Upper lobe of left lung (tissue), 6 donors: ENCODE results near the gene C12orf57. TPM values are rescaled to one million over a fixed set of nuclear protein-coding genes. Genes with fewer than 3 reads are reported as not detected.

Source experiments
- ATAC-seq, 2 donors: fragments of 200-7000 bp; cut with Tn5 transposase; one replicate each; pipeline ENCODE4 v1.9.1; 2022; ENCODE audit warnings: mild to moderate bottlenecking in 2 of 2, moderate library complexity in 2 of 2; ENCODE audit not compliant: low FRiP score in 2 of 2
- DNase-seq, 2 donors: peaks; one replicate each; pipeline ENCODE4 v3.0.0-alpha.2; 2019 to 2020
- H3K27ac ChIP-seq, 4 donors: fragments of 200-600 bp; sonication (generic); one replicate each; pipeline ENCODE4 v1.5.1; 2016 to 2019
- H3K27me3 ChIP-seq, 4 donors: fragments of 200-600 bp; sonication (generic); one replicate each; pipeline ENCODE4 v1.5.1; 2017 to 2019
- H3K36me3 ChIP-seq, 4 donors: fragments of 200-600 bp; sonication (generic); one replicate each; pipeline ENCODE4 v1.5.1; 2016 to 2019
- H3K4me1 ChIP-seq, 4 donors: fragments of 200-600 bp; sonication (generic); one replicate each; pipeline ENCODE4 v1.5.1; 2018 to 2019
- H3K4me3 ChIP-seq, 4 donors: fragments of 200-600 bp; sonication (generic); one replicate each; pipeline ENCODE4 v1.5.1; 2017 to 2019; ENCODE audit warnings: mild to moderate bottlenecking in 2 of 4, moderate library complexity in 1 of 4
- H3K9me3 ChIP-seq, 4 donors: fragments of 200-600 bp; sonication (generic); one replicate each; pipeline ENCODE4 v1.5.1; 2018 to 2019
- CTCF ChIP-seq, 6 experiments: fragments of 450-650 bp in 4 of 6; fragments of 200-600 bp in 2 of 6; sonication (generic) in 2 of 6; IDR thresholded peaks; one replicate each; pipeline ENCODE4 v1.5.1; 2016 to 2019; ENCODE audit warnings: antibody characterized with exemption in 6 of 6
- EP300 ChIP-seq, 4 donors: sonication (generic); formaldehyde crosslinking; IDR thresholded peaks; one replicate each; pipeline ENCODE4 v1.5.1; 2017; ENCODE audit warnings: antibody characterized with exemption in 4 of 4, control low read depth in 2 of 4
- POLR2A ChIP-seq, 4 donors: fragments of 450-650 bp; IDR thresholded peaks; one replicate each; pipeline ENCODE4 v1.5.1; 2016 to 2017; ENCODE audit warnings: antibody characterized with exemption in 4 of 4, mild to moderate bottlenecking in 2 of 4
- POLR2AphosphoS5 ChIP-seq, 2 donors: sonication (generic); formaldehyde crosslinking; IDR thresholded peaks; one replicate each; pipeline ENCODE4 v1.5.1; 2017; ENCODE audit warnings: antibody characterized with exemption in 2 of 2
- WGBS, 2 donors: methylation state at CpG; one replicate each; pipeline ENCODE4 v1.1.5; 2017 to 2018; 5-methylcytosine and 5-hydroxymethylcytosine counted together
- total RNA-seq, 6 donors: library from RNA; depleted of rRNA in 4 of 6; stranded (reverse); fragments of >200 nt in 4 of 6; gene quantifications; one replicate each; pipeline versions ENCODE4 v1.1.0 to v1.2.1, GENCODE V29; 2016 to 2021
- donor health status: DM: no; HTN: no; CAD: no; lungs with moderate emphysema.
- donor health status: DM: no; HTN: yes; CAD: no; lungs with severe emphysema.

C12orf57 gene
- total RNA-seq, 6 donors from 2014 or later = 83.8 to 291 (median 179) TPM

DNA sequence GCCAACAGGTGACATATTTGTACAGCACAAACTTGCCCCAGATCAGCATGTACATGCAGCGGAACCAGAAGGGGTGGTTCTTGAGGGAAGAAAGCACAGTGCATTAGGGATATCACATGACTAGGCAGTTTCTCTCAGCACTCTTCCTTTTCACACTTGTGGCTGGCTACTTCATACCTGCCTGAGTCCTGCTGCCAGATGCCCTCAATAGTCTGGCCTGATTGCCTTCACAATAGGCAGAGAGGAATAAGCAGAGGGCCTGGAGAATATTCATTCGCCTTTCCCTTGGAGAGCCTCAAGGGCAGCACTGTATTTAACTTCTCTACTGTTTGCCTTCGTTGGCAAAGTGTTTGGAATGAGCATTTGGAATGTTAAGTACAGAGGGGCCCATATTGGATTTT lies 34.8 kb downstream of the C12orf57 start:
- 57 to 85% methylated on average over 3 of the region's 3 CpGs for WGBS, 2 donors
- Histone ChIP-seq H3K4me1 (peaks cover 0 to 41% (median 28%) of the 10 kb centered on the region in 4 donors), H3K27ac (peak overlapping the region; percentile 58 to 79 (median 67)), H3K36me3 (peaks cover 65 to 97% (median 72%) of the 10 kb centered on the region in 4 donors), H3K9me3 (no peaks in the 10 kb centered on the region), H3K27me3 (no peaks in the 10 kb centered on the region), H3K4me3 (no peak overlapping the region)
- DNase-seq = peak in 1 of 2 donors; percentile 74
- TF ChIP-seq CTCF (IDR thresholded peaks at IDR 0.05) (peak in 1 of 6 experiments; percentile 22), POLR2AphosphoS5 (IDR thresholded peaks at IDR 0.05) (no peak), EP300 (IDR thresholded peaks at IDR 0.05) (peak in 1 of 4 donors; percentile 24), POLR2A (IDR thresholded peaks at IDR 0.05) (peak in 1 of 4 donors; percentile 51)
- peak; percentile 61 to 87 for ATAC-seq

GRCh38 chr12:6979021-6979420 lies 35.2 kb downstream of the C12orf57 start:
- ATAC-seq (peak; percentile 18 to 56), DNase-seq (no peak)
- no peak for TF ChIP-seq POLR2A (IDR thresholded peaks at IDR 0.05)
- no peak for TF ChIP-seq CTCF (IDR thresholded peaks at IDR 0.05)
- TF ChIP-seq EP300 (IDR thresholded peaks at IDR 0.05) = no peak
- TF ChIP-seq POLR2AphosphoS5 (IDR thresholded peaks at IDR 0.05) = no peak
- no peaks in the 10 kb centered on the region for H3K27me3 ChIP-seq
- H3K4me3 ChIP-seq = no peak overlapping the region
- WGBS, 2 donors = 67 to 81% methylated on average over 6 of the region's 6 CpGs
- H3K36me3 ChIP-seq = peaks cover 65 to 93% (median 72%) of the 10 kb centered on the region in 4 donors
- peaks cover 0 to 41% (median 28%) of the 10 kb centered on the region in 4 donors for H3K4me1 ChIP-seq
- no peaks in the 10 kb centered on the region for H3K9me3 ChIP-seq
- H3K27ac ChIP-seq = peak overlapping the region; percentile 58 to 79 (median 66)

DNA sequence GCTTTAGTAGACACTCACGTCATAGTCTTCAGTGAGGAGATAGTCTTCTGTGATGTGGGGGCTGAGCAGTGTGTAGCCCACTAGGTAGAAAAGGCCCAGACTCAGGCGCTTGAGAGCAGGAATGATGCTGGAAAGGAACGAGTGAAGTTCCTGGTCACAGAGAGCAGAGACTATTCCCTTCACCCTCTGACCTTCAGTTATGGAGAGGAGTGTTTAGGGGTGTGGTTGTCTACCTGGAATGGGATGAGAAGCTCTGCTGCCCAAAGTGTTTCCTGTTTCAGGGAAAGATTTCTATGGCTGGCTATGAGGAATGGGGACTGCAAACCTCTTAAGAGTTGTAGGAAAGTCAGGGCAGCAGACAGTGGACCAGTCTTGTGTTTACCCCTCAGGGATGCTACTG lies 35.6 kb downstream of the C12orf57 start:
- ATAC-seq (no peak), DNase-seq (no peak)
- 70 to 83% methylated on average over 3 of the region's 3 CpGs for WGBS, 2 donors
- Histone ChIP-seq H3K36me3 (peaks cover 62 to 93% (median 70%) of the 10 kb centered on the region in 4 donors), H3K27me3 (no peaks in the 10 kb centered on the region), H3K4me3 (no peak overlapping the region), H3K27ac (peak overlapping the region; percentile 58 to 79 (median 66)), H3K9me3 (no peaks in the 10 kb centered on the region), H3K4me1 (peaks cover 0 to 41% (median 28%) of the 10 kb centered on the region in 4 donors)
- TF ChIP-seq POLR2AphosphoS5 (IDR thresholded peaks at IDR 0.05) = no peak

GRCh38 chr12:6980075-6980474 lies 36.3 kb downstream of the C12orf57 start:
- peaks cover 0 to 41% (median 28%) of the 10 kb centered on the region in 4 donors for H3K4me1 ChIP-seq
- TF ChIP-seq POLR2A (IDR thresholded peaks at IDR 0.05) (no peak), CTCF (IDR thresholded peaks at IDR 0.05) (no peak), EP300 (IDR thresholded peaks at IDR 0.05) (no peak), POLR2AphosphoS5 (IDR thresholded peaks at IDR 0.05) (no peak)
- H3K27ac ChIP-seq = peak overlapping the region; percentile 50 to 69 (median 64)
- peaks cover 60 to 89% (median 65%) of the 10 kb centered on the region in 4 donors for H3K36me3 ChIP-seq
- 93 to 100% methylated on average over 4 of the region's 4 CpGs for WGBS, 2 donors
- ATAC-seq (no peak), DNase-seq (no peak)
- no peaks in the 10 kb centered on the region for H3K9me3 ChIP-seq
- no peaks in the 10 kb centered on the region for H3K27me3 ChIP-seq
- no peak overlapping the region for H3K4me3 ChIP-seq

DNA sequence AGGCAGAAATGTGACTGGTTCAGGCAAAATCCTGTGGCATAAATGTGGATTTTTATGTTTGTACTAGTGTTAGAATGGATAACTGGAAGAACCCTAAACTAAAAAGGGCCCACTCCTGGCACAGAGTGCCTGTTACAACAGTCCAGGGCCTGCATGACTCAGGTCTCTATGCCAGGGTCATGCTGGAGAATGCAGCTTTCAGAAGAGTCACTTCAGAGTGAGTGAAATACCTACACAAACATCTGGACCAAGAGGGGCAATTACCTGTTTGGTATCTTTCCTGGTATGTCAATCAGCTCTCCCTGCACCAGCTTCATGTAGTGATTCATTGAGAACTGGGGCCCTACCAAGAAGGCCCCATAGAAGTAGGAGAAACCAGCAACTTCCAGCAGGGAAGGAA lies 36.9 kb downstream of the C12orf57 start:
- Histone ChIP-seq H3K4me3 (no peak overlapping the region), H3K27me3 (no peaks in the 10 kb centered on the region), H3K36me3 (peaks cover 53 to 82% (median 59%) of the 10 kb centered on the region in 4 donors), H3K27ac (peak overlapping the region; percentile 50 to 69 (median 64)), H3K9me3 (no peaks in the 10 kb centered on the region), H3K4me1 (peaks cover 0 to 41% (median 28%) of the 10 kb centered on the region in 4 donors)
- peak in 1 of 2 donors; percentile 8 for TF ChIP-seq POLR2AphosphoS5 (IDR thresholded peaks at IDR 0.05)
- no peak for TF ChIP-seq POLR2A (IDR thresholded peaks at IDR 0.05)
- TF ChIP-seq CTCF (IDR thresholded peaks at IDR 0.05) = no peak
- no peak for TF ChIP-seq EP300 (IDR thresholded peaks at IDR 0.05)
- DNase-seq (peak in 1 of 2 donors; percentile 74), ATAC-seq (peak in 1 of 2 donors; percentile 50)
